Duodenal mucosa (tissue), 2 donors: ENCODE results near the gene BDNF.
"Not testable (repeated sequence)": the region's sequence is repeated elsewhere in the genome, so short reads cannot be mapped to it uniquely, and the experiment has no call there.

Experiments used
- H3K27ac ChIP-seq: one replicate; pipeline ENCODE4 v1.7.0; 2013; ENCODE audit warnings: low read depth, low read length
- H3K27me3 ChIP-seq, 2 donors: one replicate each; pipeline ENCODE4 v1.7.0; 2013; ENCODE audit warnings: low read length in 2 of 2, control low read depth in 1 of 2; ENCODE audit not compliant: insufficient read depth in 2 of 2, control insufficient read depth in 1 of 2
- H3K36me3 ChIP-seq, 2 donors: one replicate each; pipeline ENCODE4 v1.7.0; 2013; ENCODE audit warnings: low read length in 2 of 2, control low read depth in 1 of 2; ENCODE audit not compliant: insufficient read depth in 2 of 2, control insufficient read depth in 1 of 2
- H3K4me1 ChIP-seq, 2 donors: one replicate each; pipeline ENCODE4 v1.7.0; 2013; ENCODE audit warnings: low read length in 2 of 2, control low read depth in 1 of 2; ENCODE audit not compliant: insufficient read depth in 2 of 2, control insufficient read depth in 1 of 2
- H3K4me3 ChIP-seq, 2 donors: one replicate each; pipeline ENCODE4 v1.7.0; 2013; ENCODE audit warnings: low read length in 2 of 2, low read depth in 1 of 2
- H3K9ac ChIP-seq, 2 donors: one replicate each; pipeline ENCODE4 v1.7.0; 2013; ENCODE audit warnings: low read length in 2 of 2, low read depth in 1 of 2
- H3K9me3 ChIP-seq, 2 donors: one replicate each; pipeline ENCODE4 v1.7.0; 2013; ENCODE audit warnings: low read length in 2 of 2, control low read depth in 1 of 2; ENCODE audit not compliant: control insufficient read depth in 1 of 2

BDNF gene

DNA sequence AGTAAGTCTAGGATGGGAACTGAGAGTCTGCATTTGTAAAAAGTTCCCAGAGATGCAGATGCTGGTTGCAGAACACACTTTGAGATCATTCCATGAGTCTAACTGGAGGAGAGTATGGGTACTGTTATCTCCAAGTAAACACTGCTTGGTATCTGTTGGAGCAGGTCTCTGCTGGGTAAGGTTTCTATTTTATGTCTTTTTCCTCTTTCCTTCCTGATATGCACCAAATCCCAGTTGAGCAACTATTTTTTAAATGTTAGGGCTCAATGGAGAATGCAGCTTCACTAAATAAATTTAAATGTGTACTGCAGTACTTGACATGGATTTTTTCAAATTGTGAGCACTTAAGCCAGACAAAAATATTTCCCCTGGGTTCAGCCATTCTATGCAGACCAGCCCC lies 48.5 kb downstream of the BDNF start:
- Histone ChIP-seq H3K9me3 (no peaks in the 10 kb centered on the region), H3K4me1 (no peaks in the 10 kb centered on the region), H3K9ac (no peak overlapping the region), H3K36me3 (no peaks in the 10 kb centered on the region), H3K27me3 (no peaks in the 10 kb centered on the region), H3K4me3 (no peak overlapping the region), H3K27ac (no peak overlapping the region)

DNA sequence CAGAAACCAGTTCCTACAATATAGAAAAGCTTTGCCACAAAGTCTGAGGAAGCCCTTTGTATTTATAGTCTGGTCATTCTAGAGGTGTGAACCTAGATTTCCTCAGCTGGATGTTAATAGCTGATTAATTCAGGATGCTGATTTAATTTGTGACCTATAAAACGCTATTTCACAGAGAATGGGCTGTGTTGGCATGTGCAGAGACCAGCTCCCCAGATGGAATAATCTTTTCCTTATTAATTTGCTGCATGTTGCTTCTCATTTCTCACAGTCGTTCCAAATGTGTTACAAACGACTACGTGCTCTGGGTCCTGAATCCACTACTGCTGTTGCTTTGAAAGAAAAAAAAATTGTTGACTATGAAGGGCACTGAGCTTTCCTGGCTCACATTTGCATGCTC lies 49.3 kb downstream of the BDNF start:
- Histone ChIP-seq H3K4me1 (no peaks in the 10 kb centered on the region), H3K36me3 (no peaks in the 10 kb centered on the region), H3K27ac (no peak overlapping the region), H3K27me3 (no peaks in the 10 kb centered on the region), H3K9me3 (no peaks in the 10 kb centered on the region), H3K9ac (no peak overlapping the region), H3K4me3 (no peak overlapping the region)

DNA sequence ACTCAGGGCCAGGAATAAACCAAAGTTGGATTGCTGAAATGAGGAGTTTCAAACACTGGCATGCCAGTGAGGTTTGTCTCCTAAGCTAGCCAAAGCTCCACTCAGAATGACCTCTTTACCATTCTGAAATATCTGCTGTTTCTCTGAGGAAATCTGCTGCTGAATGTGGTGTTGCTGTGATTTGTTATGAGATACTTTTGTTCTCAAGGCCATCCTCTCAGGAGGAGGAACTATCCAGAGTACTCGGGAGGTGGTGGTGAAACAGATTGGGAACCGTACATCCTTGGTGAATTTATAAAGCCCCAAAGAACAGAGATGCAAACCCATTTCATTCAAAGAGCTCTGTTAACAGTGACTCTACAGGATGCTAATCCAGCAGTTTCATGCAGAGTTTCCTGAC lies 50.5 kb downstream of the BDNF start:
- Histone ChIP-seq H3K9me3 (no peaks in the 10 kb centered on the region), H3K4me1 (no peaks in the 10 kb centered on the region), H3K27me3 (no peaks in the 10 kb centered on the region), H3K36me3 (no peaks in the 10 kb centered on the region), H3K27ac (no peak overlapping the region), H3K9ac (no peak overlapping the region), H3K4me3 (no peak overlapping the region)

DNA sequence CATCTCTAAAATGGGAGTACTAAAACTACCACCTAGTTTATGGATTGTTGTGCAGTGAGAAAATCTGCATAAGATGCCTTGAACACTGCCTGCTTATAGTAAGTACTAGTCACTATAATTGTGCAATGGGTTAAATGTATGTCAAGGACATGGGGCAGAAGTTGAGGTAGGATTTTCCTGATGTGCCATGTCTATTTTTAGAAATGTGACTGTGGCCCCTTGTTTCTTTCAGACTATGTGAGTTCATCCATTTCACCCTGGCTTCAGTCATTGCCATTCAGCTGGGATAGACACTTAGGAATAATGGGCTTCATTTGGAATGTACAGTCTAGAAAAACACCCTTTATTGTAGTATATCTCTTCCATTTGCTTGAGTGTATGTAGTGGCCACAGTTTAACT lies 51.4 kb downstream of the BDNF start:
- no peak overlapping the region for H3K27ac ChIP-seq
- H3K9ac ChIP-seq = no peak overlapping the region
- H3K4me1 ChIP-seq = no peaks in the 10 kb centered on the region
- no peaks in the 10 kb centered on the region for H3K9me3 ChIP-seq
- H3K27me3 ChIP-seq = no peaks in the 10 kb centered on the region
- H3K4me3 ChIP-seq = no peak overlapping the region
- no peaks in the 10 kb centered on the region for H3K36me3 ChIP-seq

GRCh38 chr11:27646051-27646818 lies 54.0 kb downstream of the BDNF start:
- no peak overlapping the region for H3K27ac ChIP-seq
- no peaks in the 10 kb centered on the region for H3K9me3 ChIP-seq
- no peak overlapping the region for H3K9ac ChIP-seq
- no peaks in the 10 kb centered on the region for H3K36me3 ChIP-seq
- no peaks in the 10 kb centered on the region for H3K27me3 ChIP-seq
- no peak overlapping the region for H3K4me3 ChIP-seq
- no peaks in the 10 kb centered on the region for H3K4me1 ChIP-seq

GRCh38 chr11:27642954-27643353 lies 57.3 kb downstream of the BDNF start:
- no peaks in the 10 kb centered on the region for H3K27me3 ChIP-seq
- no peak overlapping the region for H3K4me3 ChIP-seq
- no peaks in the 10 kb centered on the region for H3K36me3 ChIP-seq
- H3K9ac ChIP-seq = no peak overlapping the region
- no peaks in the 10 kb centered on the region for H3K4me1 ChIP-seq
- no peak overlapping the region for H3K27ac ChIP-seq
- no peaks in the 10 kb centered on the region for H3K9me3 ChIP-seq

- Histone ChIP-seq H3K9ac (no peak overlapping the region), H3K27me3 (no peaks in the 10 kb centered on the region), H3K27ac (no peak overlapping the region), H3K9me3 (no peaks in the 10 kb centered on the region), H3K4me1 (no peaks in the 10 kb centered on the region), H3K4me3 (no peak overlapping the region), H3K36me3 (no peaks in the 10 kb centered on the region)
These were observed 59.3 kb downstream of the BDNF start for GRCh38 chr11:27640954-27641353.

- no peak overlapping the region for H3K27ac ChIP-seq
- H3K9ac ChIP-seq = no peak overlapping the region
- H3K36me3 ChIP-seq = no peaks in the 10 kb centered on the region
- no peaks in the 10 kb centered on the region for H3K4me1 ChIP-seq
- no peaks in the 10 kb centered on the region for H3K9me3 ChIP-seq
- no peaks in the 10 kb centered on the region for H3K27me3 ChIP-seq
- H3K4me3 ChIP-seq = no peak overlapping the region
These were observed 64.7 kb downstream of the BDNF start for GRCh38 chr11:27635567-27636037.

DNA sequence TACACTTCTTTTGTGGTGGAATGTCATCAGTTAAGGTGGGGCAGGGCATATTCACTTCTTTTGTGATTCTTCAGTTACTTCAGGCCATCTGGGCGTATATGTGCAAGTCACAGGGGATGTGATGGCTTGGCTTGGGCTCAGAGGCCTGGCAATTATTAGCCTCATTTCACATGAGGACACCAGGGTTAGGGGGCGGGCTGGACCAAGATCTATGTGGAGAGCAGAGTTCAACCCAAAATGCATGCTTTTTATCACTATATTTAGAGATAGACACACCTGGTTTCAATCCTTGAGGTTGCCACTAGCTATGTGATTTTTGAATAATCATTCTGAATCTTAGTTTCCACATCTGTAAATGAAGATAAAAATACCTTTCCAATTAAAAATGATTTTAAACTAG lies 65.5 kb downstream of the BDNF start:
- not testable (repeated sequence) for H3K4me3 ChIP-seq, H3K4me1 ChIP-seq, H3K27me3 ChIP-seq, H3K9me3 ChIP-seq, H3K27ac ChIP-seq, H3K9ac ChIP-seq, H3K36me3 ChIP-seq

DNA sequence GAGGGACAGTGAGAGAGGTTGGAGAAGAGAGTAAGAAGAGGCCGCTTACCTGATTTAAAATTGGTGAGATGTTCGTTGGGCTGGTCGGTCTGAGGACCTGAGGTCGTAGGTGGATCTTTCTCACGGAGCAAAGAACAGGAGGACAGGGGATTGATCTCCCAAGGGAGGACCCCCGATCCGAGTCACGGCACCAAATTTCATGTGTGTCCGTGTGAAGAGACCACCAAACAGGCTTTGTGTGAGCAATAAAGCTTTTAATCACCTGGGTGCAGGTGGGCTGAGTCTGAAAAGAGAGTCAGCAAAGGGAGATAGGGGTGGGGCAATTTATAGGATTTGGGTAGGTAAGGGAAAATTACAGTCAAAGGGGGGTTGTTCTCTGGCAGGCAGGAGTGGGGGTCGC lies 66.0 kb downstream of the BDNF start:
- H3K36me3 ChIP-seq, H3K4me1 ChIP-seq, H3K9ac ChIP-seq, H3K4me3 ChIP-seq, H3K27me3 ChIP-seq, H3K27ac ChIP-seq, H3K9me3 ChIP-seq: not testable (repeated sequence)

GRCh38 chr11:27629023-27629422 lies 71.2 kb downstream of the BDNF start:
- H3K27ac ChIP-seq, H3K27me3 ChIP-seq, H3K9me3 ChIP-seq, H3K36me3 ChIP-seq, H3K4me1 ChIP-seq, H3K9ac ChIP-seq, H3K4me3 ChIP-seq: not testable (repeated sequence)
